HL-60 (cell line): Measurements from ENCODE around the gene FSD2.

Source experiments
- TF ChIP-seq, protein P1 (sequence below): IDR thresholded peaks from 2 replicates; pipeline ENCODE4 v1.6.1; 2012; ENCODE audit warnings: low read depth; ENCODE audit not compliant: insufficient replicate concordance
- TF ChIP-seq, protein P2 (sequence below): IDR thresholded peaks from one replicate; pipeline ENCODE4 v1.5.1; 2011; ENCODE audit warnings: low read length, control low read depth, inconsistent platforms; ENCODE audit not compliant: insufficient read depth

- TF ChIP-seq, protein P1, sequence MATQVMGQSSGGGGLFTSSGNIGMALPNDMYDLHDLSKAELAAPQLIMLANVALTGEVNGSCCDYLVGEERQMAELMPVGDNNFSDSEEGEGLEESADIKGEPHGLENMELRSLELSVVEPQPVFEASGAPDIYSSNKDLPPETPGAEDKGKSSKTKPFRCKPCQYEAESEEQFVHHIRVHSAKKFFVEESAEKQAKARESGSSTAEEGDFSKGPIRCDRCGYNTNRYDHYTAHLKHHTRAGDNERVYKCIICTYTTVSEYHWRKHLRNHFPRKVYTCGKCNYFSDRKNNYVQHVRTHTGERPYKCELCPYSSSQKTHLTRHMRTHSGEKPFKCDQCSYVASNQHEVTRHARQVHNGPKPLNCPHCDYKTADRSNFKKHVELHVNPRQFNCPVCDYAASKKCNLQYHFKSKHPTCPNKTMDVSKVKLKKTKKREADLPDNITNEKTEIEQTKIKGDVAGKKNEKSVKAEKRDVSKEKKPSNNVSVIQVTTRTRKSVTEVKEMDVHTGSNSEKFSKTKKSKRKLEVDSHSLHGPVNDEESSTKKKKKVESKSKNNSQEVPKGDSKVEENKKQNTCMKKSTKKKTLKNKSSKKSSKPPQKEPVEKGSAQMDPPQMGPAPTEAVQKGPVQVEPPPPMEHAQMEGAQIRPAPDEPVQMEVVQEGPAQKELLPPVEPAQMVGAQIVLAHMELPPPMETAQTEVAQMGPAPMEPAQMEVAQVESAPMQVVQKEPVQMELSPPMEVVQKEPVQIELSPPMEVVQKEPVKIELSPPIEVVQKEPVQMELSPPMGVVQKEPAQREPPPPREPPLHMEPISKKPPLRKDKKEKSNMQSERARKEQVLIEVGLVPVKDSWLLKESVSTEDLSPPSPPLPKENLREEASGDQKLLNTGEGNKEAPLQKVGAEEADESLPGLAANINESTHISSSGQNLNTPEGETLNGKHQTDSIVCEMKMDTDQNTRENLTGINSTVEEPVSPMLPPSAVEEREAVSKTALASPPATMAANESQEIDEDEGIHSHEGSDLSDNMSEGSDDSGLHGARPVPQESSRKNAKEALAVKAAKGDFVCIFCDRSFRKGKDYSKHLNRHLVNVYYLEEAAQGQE = peak; percentile 93
- TF ChIP-seq, protein P2, sequence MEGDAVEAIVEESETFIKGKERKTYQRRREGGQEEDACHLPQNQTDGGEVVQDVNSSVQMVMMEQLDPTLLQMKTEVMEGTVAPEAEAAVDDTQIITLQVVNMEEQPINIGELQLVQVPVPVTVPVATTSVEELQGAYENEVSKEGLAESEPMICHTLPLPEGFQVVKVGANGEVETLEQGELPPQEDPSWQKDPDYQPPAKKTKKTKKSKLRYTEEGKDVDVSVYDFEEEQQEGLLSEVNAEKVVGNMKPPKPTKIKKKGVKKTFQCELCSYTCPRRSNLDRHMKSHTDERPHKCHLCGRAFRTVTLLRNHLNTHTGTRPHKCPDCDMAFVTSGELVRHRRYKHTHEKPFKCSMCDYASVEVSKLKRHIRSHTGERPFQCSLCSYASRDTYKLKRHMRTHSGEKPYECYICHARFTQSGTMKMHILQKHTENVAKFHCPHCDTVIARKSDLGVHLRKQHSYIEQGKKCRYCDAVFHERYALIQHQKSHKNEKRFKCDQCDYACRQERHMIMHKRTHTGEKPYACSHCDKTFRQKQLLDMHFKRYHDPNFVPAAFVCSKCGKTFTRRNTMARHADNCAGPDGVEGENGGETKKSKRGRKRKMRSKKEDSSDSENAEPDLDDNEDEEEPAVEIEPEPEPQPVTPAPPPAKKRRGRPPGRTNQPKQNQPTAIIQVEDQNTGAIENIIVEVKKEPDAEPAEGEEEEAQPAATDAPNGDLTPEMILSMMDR = no peak
These were observed 96.3 kb downstream of the FSD2 start, which contains the start of gene AP3B2 for GRCh38 chr15:82709421-82710207.
